Activated CD8-positive, alpha-beta T cell treated with anti-CD3 and anti-CD28 coated beads, Interleukin-2, amount 10 ng/mL, durations not matched to agents 7 days and 5 days (primary cell): ENCODE measurements around the gene C12orf43. TPM values are rescaled to one million over a fixed set of nuclear protein-coding genes. Genes with fewer than 3 reads are reported as not detected.
A peak's percentile ranks its signal among the peaks of the same experiment; 100 is the strongest.

ENCODE experiments used
- ATAC-seq: fragments of 150-1000 bp; cut with Tn5 transposase; one replicate; pipeline ENCODE4 v1.10.0; 2021; ENCODE audit warnings: moderate library complexity
- CTCF ChIA-PET: fragments of 350-600 bp; sonication (Branson Sonifier 250); formaldehyde crosslinking; loops from one replicate; lab custom pipeline; 2021; ENCODE audit warnings: antibody characterized with exemption; lab: Charles Lee
- POLR2A ChIA-PET: fragments of 350-600 bp; sonication (Branson Sonifier 250); formaldehyde crosslinking; loops from one replicate; lab custom pipeline; 2021; ENCODE audit warnings: antibody characterized with exemption; lab: Charles Lee
- DNase-seq: peaks from one replicate; pipeline ENCODE4 v3.0.0-alpha.2; 2020
- H3K27ac Mint-ChIP-seq: one replicate; pipeline ENCODE4 v1.8.0; 2021; ENCODE audit warnings: mild to moderate bottlenecking, mixed read lengths
- H3K27me3 Mint-ChIP-seq: one replicate; pipeline ENCODE4 v1.8.0; 2021; ENCODE audit warnings: low read depth, mixed read lengths
- H3K36me3 Mint-ChIP-seq: one replicate; pipeline ENCODE4 v1.8.0; 2021; ENCODE audit warnings: low read depth, mixed read lengths
- H3K4me1 Mint-ChIP-seq: one replicate; pipeline ENCODE4 v1.8.0; 2021; ENCODE audit warnings: low read depth, mixed read lengths
- H3K4me3 Mint-ChIP-seq: one replicate; pipeline ENCODE4 v1.8.0; 2021; ENCODE audit warnings: mild to moderate bottlenecking, mixed read lengths
- H3K9me3 Mint-ChIP-seq: one replicate; pipeline ENCODE4 v1.8.0; 2022; ENCODE audit warnings: mixed read lengths; ENCODE audit not compliant: insufficient read depth
- total RNA-seq, 2 experiments: library from RNA; stranded (reverse); gene quantifications; one replicate each; pipeline ENCODE4 v1.2.3, GENCODE V29; 2021

Gene C12orf43
- total RNA-seq, 2 experiments from 2014 or later, result 19.0 to 23.3 TPM

- peaks cover 2% of the 10 kb centered on the region for H3K27me3 Mint-ChIP-seq
- H3K4me3 Mint-ChIP-seq, result no peak overlapping the region
- H3K4me1 Mint-ChIP-seq, result peaks cover 9% of the 10 kb centered on the region
- ChIA-PET CTCF (interaction anchor here (0.6 to 4.1 kb wide), 65 partner anchors 9 to 502 kb away, joined by 3 to 52 read pairs (median 5); partner anchors contain the start of genes CABP1, MLEC, OASL and P2RX7), POLR2A (interaction anchor here (0.7 to 1.1 kb wide), 8 partner anchors 11 to 391 kb away, joined by 3 to 5 read pairs (median 3); partner anchors contain the start of gene POP5)
- H3K27ac Mint-ChIP-seq, result no peak overlapping the region
- DNase-seq (peak; percentile 56), ATAC-seq (peak; percentile 90)
- H3K36me3 Mint-ChIP-seq, result no peaks in the 10 kb centered on the region
- H3K9me3 Mint-ChIP-seq, result no peaks in the 10 kb centered on the region
These were observed 44.7 kb downstream of the C12orf43 start for GRCh38 chr12:120971299-120972180.

DNA sequence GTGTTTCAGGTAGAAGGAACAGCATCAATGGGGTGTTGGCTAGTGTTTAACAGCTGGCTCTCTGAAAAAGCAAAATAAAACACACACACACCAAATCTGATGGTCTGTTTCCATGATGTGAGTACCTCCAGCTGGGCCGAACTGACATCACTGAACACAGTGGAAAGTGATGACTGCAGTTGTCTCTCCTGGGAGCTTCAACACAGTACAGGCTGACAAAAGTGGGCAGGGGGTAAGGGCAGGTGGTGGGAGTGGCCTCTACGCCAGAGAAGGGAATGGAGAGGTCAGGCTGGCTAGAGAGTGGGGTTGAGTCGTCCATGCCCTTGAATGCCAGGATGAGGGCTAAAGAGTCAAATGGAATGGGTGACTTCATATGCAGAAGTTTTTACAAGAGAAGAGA, 46.0 kb downstream of the C12orf43 start:
- Mint-ChIP-seq H3K36me3 (no peaks in the 10 kb centered on the region), H3K27ac (no peak overlapping the region), H3K9me3 (no peaks in the 10 kb centered on the region), H3K27me3 (peaks cover 2% of the 10 kb centered on the region), H3K4me1 (peaks cover 9% of the 10 kb centered on the region), H3K4me3 (no peak overlapping the region)
- ChIA-PET CTCF (interaction anchor here (0.7 to 4.1 kb wide), 5 partner anchors 9 to 388 kb away, joined by 3 to 52 read pairs (median 18); no protein-coding TSS in a partner anchor), POLR2A (no interaction called here)
- no peak for ATAC-seq
- DNase-seq, result no peak

DNA sequence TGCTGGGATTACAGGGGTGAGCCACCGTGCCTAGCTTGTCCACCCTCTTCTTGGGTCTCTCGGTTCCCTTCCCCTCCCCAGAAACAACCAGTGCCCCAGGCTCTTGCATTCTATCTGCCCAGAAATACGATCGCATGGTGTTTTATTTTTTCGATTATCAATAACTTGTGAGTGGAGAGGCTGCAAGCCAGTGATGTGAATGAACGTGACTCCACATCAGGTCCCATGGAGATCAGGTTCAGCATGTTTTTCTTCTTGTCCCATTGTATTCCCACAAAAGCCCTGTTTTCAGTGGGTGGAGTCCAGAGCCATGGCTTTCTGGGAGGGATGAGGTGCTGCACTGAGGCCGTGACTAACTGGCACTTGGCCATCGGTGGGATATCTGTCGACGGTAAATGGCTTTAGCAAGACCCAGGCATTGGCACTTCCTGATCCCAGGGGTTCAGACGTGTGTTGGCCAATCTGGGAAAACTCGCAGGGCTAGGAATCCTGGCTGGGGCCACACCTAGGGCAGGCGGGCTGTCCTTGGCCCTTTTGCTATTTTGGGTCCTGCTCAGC, 50.7 kb downstream of the C12orf43 start:
- ChIA-PET POLR2A (no interaction called here), CTCF (interaction anchor here (1.3 to 1.5 kb wide), 2 partner anchors 21 to 316 kb away, joined by 4 to 5 read pairs; no protein-coding TSS in a partner anchor)
- no peak for ATAC-seq

DNA sequence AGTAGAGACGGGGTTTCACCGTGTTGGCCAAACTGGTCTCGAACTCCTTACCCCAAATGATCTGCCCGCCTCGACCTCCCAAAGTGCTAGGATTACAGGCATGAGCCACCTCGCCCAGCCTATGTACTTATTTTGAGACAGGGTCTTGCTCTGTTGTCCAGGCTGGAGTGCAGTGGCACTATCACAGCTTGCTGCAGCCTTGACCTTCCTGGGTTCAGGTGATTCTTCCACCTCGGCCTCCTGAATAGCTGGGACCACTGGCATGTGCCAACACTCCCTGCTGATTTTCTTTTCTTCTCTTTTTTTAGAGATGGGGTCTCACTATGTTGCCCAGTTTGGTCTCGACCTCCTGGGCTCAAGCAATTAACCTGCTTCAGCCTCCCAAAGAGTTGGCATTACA, 52.0 kb downstream of the C12orf43 start:
- DNase-seq (no peak), ATAC-seq (no peak)
- H3K4me1 Mint-ChIP-seq, result peaks cover 16% of the 10 kb centered on the region
- H3K27me3 Mint-ChIP-seq, result no peaks in the 10 kb centered on the region
- ChIA-PET POLR2A (no interaction called here), CTCF (interaction anchor here (0.7 to 5.7 kb wide), 6 partner anchors 7 to 430 kb away, joined by 3 to 52 read pairs (median 4); a partner anchor contains a TSS)
- no peak overlapping the region for H3K27ac Mint-ChIP-seq
- no peaks in the 10 kb centered on the region for H3K36me3 Mint-ChIP-seq
- H3K4me3 Mint-ChIP-seq, result no peak overlapping the region
- no peaks in the 10 kb centered on the region for H3K9me3 Mint-ChIP-seq

More for the DNA sequence above, 50.7 kb downstream of the C12orf43 start:
- no peaks in the 10 kb centered on the region for H3K36me3 Mint-ChIP-seq
- no peak for DNase-seq
- H3K27me3 Mint-ChIP-seq, result no peaks in the 10 kb centered on the region
- H3K4me3 Mint-ChIP-seq, result no peak overlapping the region
- peaks cover 3% of the 10 kb centered on the region for H3K4me1 Mint-ChIP-seq
- no peak overlapping the region for H3K27ac Mint-ChIP-seq
- no peaks in the 10 kb centered on the region for H3K9me3 Mint-ChIP-seq

GRCh38 chr12:120962532-120963020, 53.7 kb downstream of the C12orf43 start:
- Mint-ChIP-seq H3K27me3 (no peaks in the 10 kb centered on the region), H3K9me3 (no peaks in the 10 kb centered on the region), H3K4me3 (no peak overlapping the region), H3K4me1 (peaks cover 22% of the 10 kb centered on the region), H3K27ac (no peak overlapping the region), H3K36me3 (no peaks in the 10 kb centered on the region)
- ATAC-seq (no peak), DNase-seq (no peak)
- POLR2A ChIA-PET, result no interaction called here
- CTCF ChIA-PET, result interaction anchor here (2.1 to 5.7 kb wide), 2 partner anchors 9 to 105 kb away, joined by 6 to 52 read pairs; no protein-coding TSS in a partner anchor

DNA sequence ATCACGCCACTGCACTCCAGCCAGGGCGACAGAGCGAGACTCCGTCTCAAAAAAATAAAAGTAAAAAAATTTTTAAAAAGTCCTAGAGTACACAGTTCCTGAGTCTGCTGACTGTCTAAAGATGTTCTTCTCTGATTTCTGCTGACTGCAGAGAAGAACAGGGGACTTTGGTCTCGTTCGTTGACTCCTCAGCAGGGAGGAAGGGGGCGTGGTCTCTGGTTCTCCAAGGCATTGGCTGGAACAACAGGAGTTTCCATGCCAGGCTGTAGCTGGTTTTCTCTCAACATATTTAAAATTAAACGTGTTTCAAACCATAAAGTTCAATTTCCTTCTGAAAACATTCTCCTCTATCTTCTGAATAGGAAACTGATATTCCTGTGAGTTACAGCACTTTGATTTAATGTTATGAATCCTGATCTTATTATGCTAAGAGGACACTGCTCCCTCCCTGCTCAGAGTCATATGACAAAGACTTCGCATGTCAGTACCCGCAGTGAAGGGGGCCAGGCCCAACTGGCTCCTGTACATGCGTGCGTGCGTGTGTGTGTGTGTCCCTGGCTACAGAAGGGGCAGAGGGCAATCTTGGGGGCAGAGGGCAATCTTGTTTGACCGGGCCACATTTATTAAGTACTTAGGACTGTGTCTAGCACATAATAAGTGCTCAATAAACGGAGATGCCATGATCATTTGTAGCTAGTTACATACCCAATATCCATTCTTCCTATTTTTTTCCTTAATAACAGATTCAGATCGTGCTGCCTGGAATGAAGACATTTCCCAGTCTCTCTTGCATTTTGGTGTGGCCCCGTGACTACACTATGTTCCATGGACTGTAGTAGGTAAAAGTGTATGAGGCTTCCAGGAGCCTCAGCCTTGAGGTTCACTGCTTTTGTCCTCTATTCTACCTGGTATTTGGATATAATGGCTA, 54.4 kb downstream of the C12orf43 start:
- no peaks in the 10 kb centered on the region for H3K9me3 Mint-ChIP-seq
- POLR2A ChIA-PET, result no interaction called here
- peaks cover 22% of the 10 kb centered on the region for H3K4me1 Mint-ChIP-seq
- H3K4me3 Mint-ChIP-seq, result no peak overlapping the region
- CTCF ChIA-PET, result interaction anchor here (1.0 to 5.7 kb wide), 3 partner anchors 10 to 312 kb away, joined by 3 to 52 read pairs (median 6); no protein-coding TSS in a partner anchor
- ATAC-seq (no peak), DNase-seq (no peak)
- no peaks in the 10 kb centered on the region for H3K36me3 Mint-ChIP-seq
- no peak overlapping the region for H3K27ac Mint-ChIP-seq
- H3K27me3 Mint-ChIP-seq, result no peaks in the 10 kb centered on the region

GRCh38 chr12:120960657-120961056, 55.6 kb downstream of the C12orf43 start:
- H3K4me3 Mint-ChIP-seq, result no peak overlapping the region
- no peaks in the 10 kb centered on the region for H3K27me3 Mint-ChIP-seq
- ATAC-seq (no peak), DNase-seq (no peak)
- H3K4me1 Mint-ChIP-seq, result peaks cover 22% of the 10 kb centered on the region
- H3K27ac Mint-ChIP-seq, result no peak overlapping the region
- H3K9me3 Mint-ChIP-seq, result no peaks in the 10 kb centered on the region
- POLR2A ChIA-PET, result interaction anchor here (1.4 to 1.5 kb wide), 2 partner anchors 58 to 264 kb away, joined by 3 to 6 read pairs; no protein-coding TSS in a partner anchor
- no peaks in the 10 kb centered on the region for H3K36me3 Mint-ChIP-seq
- CTCF ChIA-PET, result interaction anchor here (1.3 to 5.7 kb wide), 6 partner anchors 11 to 249 kb away, joined by 3 to 52 read pairs (median 4); no protein-coding TSS in a partner anchor

GRCh38 chr12:120959111-120959878, 57.0 kb downstream of the C12orf43 start:
- CTCF ChIA-PET, result interaction anchor here (0.9 to 5.7 kb wide), 12 partner anchors 12 to 594 kb away, joined by 3 to 52 read pairs (median 4); no protein-coding TSS in a partner anchor
- POLR2A ChIA-PET, result interaction anchor here (0.6 to 1.5 kb wide), 8 partner anchors 12 to 269 kb away, joined by 3 to 6 read pairs (median 3); no protein-coding TSS in a partner anchor
- no peaks in the 10 kb centered on the region for H3K36me3 Mint-ChIP-seq
- no peaks in the 10 kb centered on the region for H3K9me3 Mint-ChIP-seq
- DNase-seq (no peak), ATAC-seq (peak; percentile 2)
- peaks cover 22% of the 10 kb centered on the region for H3K4me1 Mint-ChIP-seq
- peak overlapping the region; percentile 69 for H3K27ac Mint-ChIP-seq
- no peaks in the 10 kb centered on the region for H3K27me3 Mint-ChIP-seq
- H3K4me3 Mint-ChIP-seq, result peak overlapping the region; percentile 20

DNA sequence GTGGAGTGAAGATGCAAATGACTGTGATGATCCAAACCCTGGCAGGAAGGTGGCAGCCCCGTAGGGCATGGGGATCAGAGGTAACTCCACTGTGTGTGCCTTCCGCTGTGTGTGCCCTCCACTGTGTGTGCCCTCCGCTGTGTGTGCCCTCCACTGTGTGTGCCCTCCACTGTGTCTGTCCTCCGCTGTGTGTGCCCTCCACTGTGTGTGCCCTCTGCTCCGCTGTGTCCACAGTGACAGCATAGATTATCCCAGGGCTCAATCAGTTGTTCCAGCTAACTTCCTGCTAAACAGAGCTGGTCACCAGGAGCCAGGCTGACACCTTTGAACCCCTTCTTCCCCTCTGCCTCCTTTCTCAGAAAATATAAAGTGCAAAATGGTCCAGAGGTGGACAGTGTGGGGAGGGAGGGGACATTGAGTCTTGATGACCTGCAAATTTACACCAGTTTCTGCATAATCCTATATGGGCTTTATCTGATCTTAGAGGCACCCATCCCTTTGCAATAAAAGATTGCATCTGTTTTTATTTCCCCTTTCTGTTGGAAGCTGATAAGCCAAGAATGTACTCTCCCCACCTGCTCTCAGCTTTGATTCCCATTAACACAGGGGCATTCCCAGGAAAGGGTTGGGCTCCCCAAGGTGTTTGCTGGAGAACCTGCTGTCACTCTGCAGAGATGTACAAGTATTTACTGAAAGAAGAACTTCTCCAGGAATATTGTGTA, 59.5 kb downstream of the C12orf43 start:
- Mint-ChIP-seq H3K36me3 (no peaks in the 10 kb centered on the region), H3K27me3 (no peaks in the 10 kb centered on the region), H3K27ac (no peak overlapping the region), H3K4me3 (no peak overlapping the region), H3K4me1 (peaks cover 22% of the 10 kb centered on the region), H3K9me3 (no peaks in the 10 kb centered on the region)
- DNase-seq (no peak), ATAC-seq (no peak)
- ChIA-PET POLR2A (no interaction called here), CTCF (interaction anchor here (0.8 to 3.3 kb wide), 2 partner anchors 13 to 15 kb away, joined by 3 to 18 read pairs; no protein-coding TSS in a partner anchor)

DNA sequence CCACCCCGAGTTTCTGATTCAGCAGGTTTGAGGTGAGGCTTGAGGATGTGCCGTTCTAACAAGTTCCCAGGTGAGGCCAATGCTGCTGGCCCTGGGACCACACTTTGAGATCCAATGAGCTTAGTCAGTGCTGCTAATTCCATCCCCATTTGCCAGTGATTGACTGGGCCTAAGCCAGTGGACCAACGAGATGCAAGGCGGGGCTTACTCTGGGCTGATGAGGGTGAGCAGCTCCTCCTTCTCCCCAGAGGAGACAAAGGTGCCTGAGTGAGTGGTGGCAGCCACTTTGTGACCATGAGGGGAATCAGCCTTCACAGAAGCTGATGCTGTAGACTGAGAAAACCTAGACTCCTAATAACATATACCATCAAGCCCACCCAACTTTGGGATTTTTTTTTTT, 61.1 kb downstream of the C12orf43 start:
- ATAC-seq, result no peak
- Mint-ChIP-seq H3K27ac (no peak overlapping the region), H3K27me3 (no peaks in the 10 kb centered on the region)

More for the DNA sequence above, 61.1 kb downstream of the C12orf43 start:
- H3K36me3 Mint-ChIP-seq, result no peaks in the 10 kb centered on the region
- ChIA-PET POLR2A (no interaction called here), CTCF (interaction anchor here (1.7 to 3.3 kb wide), 2 partner anchors 11 to 16 kb away, joined by 4 to 18 read pairs; no protein-coding TSS in a partner anchor)
- no peak overlapping the region for H3K4me3 Mint-ChIP-seq
- no peak for DNase-seq
- peaks cover 15% of the 10 kb centered on the region for H3K4me1 Mint-ChIP-seq
- H3K9me3 Mint-ChIP-seq, result no peaks in the 10 kb centered on the region
